ENCODE data around the gene LCN6. TPM values are rescaled to one million over a fixed set of nuclear protein-coding genes. Genes with fewer than 3 reads are reported as not detected.

The LCN6 gene
- polyA plus RNA-seq, 3 donors: not detected

DNA sequence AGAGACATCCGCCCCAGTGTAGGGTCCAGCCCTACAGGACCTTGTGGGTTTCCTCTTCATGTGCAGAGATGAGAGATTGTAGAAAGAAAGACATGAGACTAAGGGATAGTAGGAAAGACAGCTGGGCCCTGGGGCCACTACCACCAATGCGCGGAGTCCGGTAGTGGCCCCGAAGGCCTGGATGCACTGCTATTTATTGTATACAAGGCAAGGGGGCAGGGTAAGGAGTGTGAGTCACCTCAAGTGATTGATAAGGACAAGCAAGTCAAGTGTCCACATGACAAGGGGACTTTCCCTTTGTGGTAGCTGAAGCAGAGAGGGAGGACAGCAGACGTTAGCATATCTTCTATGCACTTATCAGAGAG is 36.7 kb upstream of the LCN6 start:
- no peak overlapping the region for H2AFZ ChIP-seq (ENCODE audit: insufficient read depth, low read depth, low read length, poor library complexity, severe bottlenecking)
- no peaks in the 10 kb centered on the region for H3K36me3 ChIP-seq (replicated peaks in 1 of 2; ENCODE audit: control insufficient read depth in 1 of 2, insufficient read depth in 2 of 2, low read length in 2 of 2)
- Mint-ChIP-seq H3K4me3 (no peak overlapping the region), H3K27ac (no peak overlapping the region), H3K27me3 (ENCODE audit: low read depth in 3 of 3) (peaks cover 0 to 3% (median 0%) of the 10 kb centered on the region in 3 donors), H3K9me3 (no peaks in the 10 kb centered on the region), H3K4me1 (peaks cover 5% of the 10 kb centered on the region), H3K36me3 (no peaks in the 10 kb centered on the region)
- intact Hi-C loops (cut with micrococcal nuclease): loop anchor here (5.0 to 10.0 kb wide), 2 partner anchors 247 to 280 kb away; partner anchors contain the start of gene FUT7 (in 1 of the 2)
- 98% methylated on average over 5 of the region's 6 CpGs for WGBS (ENCODE audit: insufficient coverage)
- no peaks in the 10 kb centered on the region for H3K79me2 ChIP-seq (ENCODE audit: insufficient read depth, low read length)
- no peaks in the 10 kb centered on the region for H4K20me1 ChIP-seq (ENCODE audit: insufficient read depth, low read length)
- no peak overlapping the region for H3K4me2 ChIP-seq (replicated peaks; ENCODE audit: extremely low read depth, low read length, poor library complexity, severe bottlenecking)
- H3K27me3 ChIP-seq (ENCODE audit: control insufficient read depth in 2 of 2, insufficient read depth in 2 of 2, low read length in 2 of 2): no peaks in the 10 kb centered on the region
- no peaks in the 10 kb centered on the region for H3K9me3 ChIP-seq (replicated peaks in 1 of 2; ENCODE audit: control insufficient read depth in 1 of 2, insufficient read depth in 1 of 2, low read length in 2 of 2)
- TF ChIP-seq, protein P1, sequence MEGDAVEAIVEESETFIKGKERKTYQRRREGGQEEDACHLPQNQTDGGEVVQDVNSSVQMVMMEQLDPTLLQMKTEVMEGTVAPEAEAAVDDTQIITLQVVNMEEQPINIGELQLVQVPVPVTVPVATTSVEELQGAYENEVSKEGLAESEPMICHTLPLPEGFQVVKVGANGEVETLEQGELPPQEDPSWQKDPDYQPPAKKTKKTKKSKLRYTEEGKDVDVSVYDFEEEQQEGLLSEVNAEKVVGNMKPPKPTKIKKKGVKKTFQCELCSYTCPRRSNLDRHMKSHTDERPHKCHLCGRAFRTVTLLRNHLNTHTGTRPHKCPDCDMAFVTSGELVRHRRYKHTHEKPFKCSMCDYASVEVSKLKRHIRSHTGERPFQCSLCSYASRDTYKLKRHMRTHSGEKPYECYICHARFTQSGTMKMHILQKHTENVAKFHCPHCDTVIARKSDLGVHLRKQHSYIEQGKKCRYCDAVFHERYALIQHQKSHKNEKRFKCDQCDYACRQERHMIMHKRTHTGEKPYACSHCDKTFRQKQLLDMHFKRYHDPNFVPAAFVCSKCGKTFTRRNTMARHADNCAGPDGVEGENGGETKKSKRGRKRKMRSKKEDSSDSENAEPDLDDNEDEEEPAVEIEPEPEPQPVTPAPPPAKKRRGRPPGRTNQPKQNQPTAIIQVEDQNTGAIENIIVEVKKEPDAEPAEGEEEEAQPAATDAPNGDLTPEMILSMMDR (IDR thresholded peaks at IDR 0.05): no peak
- no peaks in the 10 kb centered on the region for H3K4me1 ChIP-seq (ENCODE audit: control insufficient read depth in 1 of 2, insufficient read depth in 2 of 2, low read length in 2 of 2)
- no peak overlapping the region for H3K4me3 ChIP-seq (replicated peaks in 1 of 3; ENCODE audit: low read depth in 2 of 3, low read length in 3 of 3)
- H3K27ac ChIP-seq (ENCODE audit: low read depth in 1 of 2, low read length in 2 of 2): no peak overlapping the region
- no peak overlapping the region for H3K9ac ChIP-seq (ENCODE audit: insufficient read depth, low read length, poor library complexity, severe bottlenecking)
- DNase-seq: no peak

DNA sequence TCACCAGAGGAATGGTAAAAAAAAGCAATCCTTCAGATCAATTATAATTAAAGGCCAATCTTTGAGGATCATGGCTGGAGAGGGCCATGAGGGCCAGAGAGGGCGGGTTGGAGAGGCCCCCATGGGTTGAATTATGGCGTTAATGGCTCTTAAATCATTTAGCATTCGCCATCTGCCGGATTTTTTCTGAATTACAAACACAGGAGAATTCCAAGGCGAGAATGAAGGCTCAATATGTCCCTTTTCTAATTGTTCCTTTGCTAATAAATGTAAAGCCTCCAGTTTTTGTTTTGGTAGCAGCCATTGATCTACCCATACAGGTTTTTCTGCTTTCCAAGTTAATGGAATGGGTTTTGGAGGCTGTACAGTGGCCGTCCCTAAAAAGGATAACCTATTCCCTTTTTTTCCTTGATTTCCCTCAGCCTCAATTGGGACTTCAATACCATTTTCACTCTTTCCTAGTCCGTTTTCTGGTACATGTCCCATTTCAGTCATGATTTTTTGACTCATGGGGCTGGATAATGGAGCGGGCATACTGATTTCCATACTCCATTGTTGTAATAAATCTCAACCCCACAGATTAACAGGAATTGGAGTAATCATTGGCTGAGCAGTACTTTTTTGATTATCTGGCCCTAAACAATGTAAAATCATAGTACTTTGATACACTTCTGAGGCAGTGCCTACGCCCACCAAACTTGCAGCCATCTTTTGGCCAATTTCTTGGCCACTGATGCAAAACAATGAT is 36.1 kb upstream of the LCN6 start:
- Histone ChIP-seq H2AFZ (ENCODE audit: insufficient read depth, low read depth, low read length, poor library complexity, severe bottlenecking) (no peak overlapping the region), H3K79me2 (ENCODE audit: insufficient read depth, low read length) (no peaks in the 10 kb centered on the region), H3K4me2 (replicated peaks; ENCODE audit: extremely low read depth, low read length, poor library complexity, severe bottlenecking) (no peak overlapping the region), H3K9me3 (replicated peaks in 1 of 2; ENCODE audit: control insufficient read depth in 1 of 2, insufficient read depth in 1 of 2, low read length in 2 of 2) (no peaks in the 10 kb centered on the region), H3K36me3 (replicated peaks in 1 of 2; ENCODE audit: control insufficient read depth in 1 of 2, insufficient read depth in 2 of 2, low read length in 2 of 2) (no peaks in the 10 kb centered on the region), H3K27me3 (ENCODE audit: control insufficient read depth in 2 of 2, insufficient read depth in 2 of 2, low read length in 2 of 2) (no peaks in the 10 kb centered on the region), H3K27ac (ENCODE audit: low read depth in 1 of 2, low read length in 2 of 2) (no peak overlapping the region), H3K9ac (ENCODE audit: insufficient read depth, low read length, poor library complexity, severe bottlenecking) (no peak overlapping the region), H4K20me1 (ENCODE audit: insufficient read depth, low read length) (no peaks in the 10 kb centered on the region), H3K4me3 (replicated peaks in 1 of 3; ENCODE audit: low read depth in 2 of 3, low read length in 3 of 3) (no peak overlapping the region), H3K4me1 (ENCODE audit: control insufficient read depth in 1 of 2, insufficient read depth in 2 of 2, low read length in 2 of 2) (no peaks in the 10 kb centered on the region)
- intact Hi-C loops (cut with micrococcal nuclease): loop anchor here in 1 of 2 donors (10.0 kb wide), 1 partner anchor 280 kb away; no protein-coding TSS in a partner anchor
- WGBS (ENCODE audit: insufficient coverage): 88% methylated on average over 1 of the region's 9 CpGs
- TF ChIP-seq, protein P1 (IDR thresholded peaks at IDR 0.05): peak; percentile 71
- Mint-ChIP-seq H3K36me3 (no peaks in the 10 kb centered on the region), H3K9me3 (no peaks in the 10 kb centered on the region), H3K27me3 (ENCODE audit: low read depth in 3 of 3) (peaks cover 0 to 6% (median 0%) of the 10 kb centered on the region in 3 donors), H3K4me1 (peaks cover 5% of the 10 kb centered on the region), H3K4me3 (no peak overlapping the region), H3K27ac (no peak overlapping the region)
- no peak for DNase-seq

All from CD14-positive monocyte (primary cell).